Iris pigment epithelial cell (primary cell): Measurements from ENCODE around the gene ITK.

ENCODE experiments used
- DNase-seq: peaks from one replicate; pipeline ENCODE4 v3.0.0-alpha.2; 2011; ENCODE audit warnings: low read depth

ITK gene

DNA sequence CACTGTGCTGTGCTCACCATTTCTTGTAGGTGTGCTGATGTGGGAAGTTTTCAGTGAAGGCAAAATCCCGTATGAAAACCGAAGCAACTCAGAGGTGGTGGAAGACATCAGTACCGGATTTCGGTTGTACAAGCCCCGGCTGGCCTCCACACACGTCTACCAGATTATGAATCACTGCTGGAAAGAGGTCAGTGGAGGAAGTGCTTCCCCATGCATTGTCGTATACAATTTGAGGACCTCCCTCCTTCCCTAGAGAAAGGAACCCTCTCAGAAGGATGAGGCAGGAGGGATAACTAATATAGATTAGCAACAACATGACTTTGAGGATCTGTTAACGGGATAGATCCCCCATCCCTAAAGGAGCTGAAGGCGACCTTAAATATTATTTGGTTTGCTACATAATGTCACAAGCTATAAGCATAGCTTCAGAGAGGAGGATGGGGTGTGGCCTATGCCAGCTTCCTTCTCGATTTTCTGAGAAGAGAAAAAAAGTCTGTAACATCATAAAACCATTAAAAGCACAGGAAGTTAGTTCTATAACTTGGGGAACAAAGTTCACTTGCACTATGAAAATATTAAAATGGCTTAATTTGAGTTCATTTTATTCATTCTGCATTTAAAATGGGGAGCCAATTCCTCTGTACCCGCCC lies 68.3 kb downstream of the ITK start:
- DNase-seq: no peak

DNA sequence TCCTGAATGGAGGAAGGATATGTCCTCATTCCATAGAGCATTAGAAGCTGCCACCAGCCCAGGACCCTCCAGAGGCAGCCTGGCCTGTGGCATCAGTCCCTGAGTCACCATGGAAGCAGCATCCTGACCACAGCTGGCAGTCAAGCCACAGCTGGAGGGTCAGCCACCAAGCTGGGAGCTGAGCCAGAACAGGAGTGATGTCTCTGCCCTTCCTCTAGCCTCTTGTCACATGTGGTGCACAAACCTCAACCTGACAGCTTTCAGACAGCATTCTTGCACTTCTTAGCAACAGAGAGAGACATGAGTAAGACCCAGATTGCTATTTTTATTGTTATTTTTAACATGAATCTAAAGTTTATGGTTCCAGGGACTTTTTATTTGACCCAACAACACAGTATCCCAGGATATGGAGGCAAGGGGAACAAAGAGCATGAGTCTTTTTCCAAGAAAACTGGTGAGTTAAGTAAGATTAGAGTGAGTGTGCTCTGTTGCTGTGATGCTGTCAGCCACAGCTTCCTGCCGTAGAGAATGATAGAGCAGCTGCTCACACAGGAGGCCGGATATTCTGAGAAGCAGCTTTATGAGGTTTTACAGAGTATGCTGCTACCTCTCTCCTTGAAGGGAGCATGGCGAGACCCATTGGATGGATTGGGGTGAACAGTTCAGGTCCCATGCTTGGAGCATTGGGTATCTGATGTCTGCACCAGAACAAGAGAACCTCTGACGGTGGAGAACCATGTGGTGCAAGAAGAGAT lies 72.2 kb downstream of the ITK start:
- no peak for DNase-seq

DNA sequence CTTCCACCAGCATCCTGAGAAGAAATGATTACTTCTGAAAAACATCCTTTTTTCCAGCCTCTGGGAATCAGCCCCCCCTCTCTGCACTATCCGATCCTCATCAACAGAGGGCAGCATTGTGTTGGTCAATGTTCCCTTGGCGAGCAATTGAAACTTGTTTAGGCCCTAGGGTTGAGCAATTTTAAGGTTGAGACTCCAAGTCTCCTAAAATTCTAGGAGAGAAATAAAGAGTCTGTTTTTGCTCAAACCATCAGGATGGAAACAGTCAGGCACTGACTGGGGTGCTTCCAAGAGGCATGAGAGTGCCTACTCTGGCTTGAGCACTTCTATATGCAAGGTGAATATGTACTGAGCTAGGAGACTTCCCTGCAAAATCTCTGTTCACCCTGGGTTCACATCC lies 72.9 kb downstream of the ITK start:
- peak; percentile 49 for DNase-seq

DNA sequence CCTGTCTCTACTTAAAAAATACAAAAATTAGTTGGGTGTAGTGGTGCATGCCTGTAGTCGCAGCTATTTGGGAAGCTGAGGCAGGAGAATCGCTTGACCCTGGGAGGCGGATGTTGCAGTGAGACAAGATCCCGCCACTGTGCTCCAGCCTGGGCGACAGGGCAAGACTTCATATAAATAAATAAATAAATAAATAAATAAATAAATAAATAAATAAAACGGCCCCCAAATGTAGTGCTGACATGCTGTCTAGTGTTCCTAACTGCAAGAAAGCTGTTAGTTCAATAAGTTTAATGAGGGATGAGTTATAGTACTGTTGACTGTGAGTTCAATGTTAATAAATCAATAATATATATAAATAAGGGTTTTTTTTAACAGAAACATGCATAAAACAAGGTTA lies 77.8 kb downstream of the ITK start:
- no peak for DNase-seq

DNA sequence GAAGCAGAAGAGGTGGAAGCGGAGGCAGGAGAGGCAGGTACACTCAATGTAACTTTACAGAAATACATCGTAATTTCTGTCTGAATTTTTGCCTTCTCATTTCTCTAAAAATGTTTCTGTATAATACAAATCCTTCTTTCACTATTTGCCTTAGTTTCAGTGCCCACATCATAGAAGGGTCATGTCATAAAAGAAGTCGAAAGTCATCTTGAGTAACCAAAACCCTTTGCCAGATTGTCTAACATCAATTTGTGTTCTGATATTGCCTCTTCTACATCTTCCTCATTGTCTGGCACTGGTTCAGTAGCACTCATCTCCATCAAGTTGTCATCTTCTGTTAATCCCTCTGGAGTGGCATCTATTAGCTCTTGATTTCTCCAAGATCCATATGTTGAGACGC lies 79.1 kb downstream of the ITK start:
- DNase-seq: no peak

- DNase-seq: no peak
Measured at GRCh38 chr5:157263496-157264090, 83.0 kb downstream of the ITK start.

GRCh38 chr5:157265714-157266285 lies 85.2 kb downstream of the ITK start, which contains the start of gene CYFIP2:
Gene CYFIP2, plus strand, starts transcription at chr5:157266123. Its CDS starts 19,239 bp downstream, at chr5:157285362.
- no peak for DNase-seq

- no peak for DNase-seq
Measured at GRCh38 chr5:157266286-157267007, 85.8 kb downstream of the ITK start.

DNA sequence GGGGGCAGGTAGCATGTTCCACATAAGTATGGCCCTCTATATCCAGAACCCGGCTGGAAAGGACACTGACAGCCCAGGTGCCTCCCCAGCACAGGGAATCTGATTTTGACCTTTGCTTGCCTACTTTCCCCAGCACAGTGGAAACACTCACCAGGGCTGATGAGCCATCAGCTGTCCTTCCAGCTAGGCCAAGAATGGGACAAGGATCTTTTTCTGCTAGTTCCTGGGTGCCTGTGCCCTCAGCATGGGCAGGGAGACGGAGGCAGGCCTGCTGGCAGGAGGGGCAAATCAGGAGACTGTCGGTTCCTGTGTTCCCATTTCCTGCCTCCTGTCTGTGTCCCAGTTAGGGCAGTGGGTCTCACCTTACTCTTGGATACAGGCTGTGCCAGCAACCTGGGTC lies 86.4 kb downstream of the ITK start:
- no peak for DNase-seq

DNA sequence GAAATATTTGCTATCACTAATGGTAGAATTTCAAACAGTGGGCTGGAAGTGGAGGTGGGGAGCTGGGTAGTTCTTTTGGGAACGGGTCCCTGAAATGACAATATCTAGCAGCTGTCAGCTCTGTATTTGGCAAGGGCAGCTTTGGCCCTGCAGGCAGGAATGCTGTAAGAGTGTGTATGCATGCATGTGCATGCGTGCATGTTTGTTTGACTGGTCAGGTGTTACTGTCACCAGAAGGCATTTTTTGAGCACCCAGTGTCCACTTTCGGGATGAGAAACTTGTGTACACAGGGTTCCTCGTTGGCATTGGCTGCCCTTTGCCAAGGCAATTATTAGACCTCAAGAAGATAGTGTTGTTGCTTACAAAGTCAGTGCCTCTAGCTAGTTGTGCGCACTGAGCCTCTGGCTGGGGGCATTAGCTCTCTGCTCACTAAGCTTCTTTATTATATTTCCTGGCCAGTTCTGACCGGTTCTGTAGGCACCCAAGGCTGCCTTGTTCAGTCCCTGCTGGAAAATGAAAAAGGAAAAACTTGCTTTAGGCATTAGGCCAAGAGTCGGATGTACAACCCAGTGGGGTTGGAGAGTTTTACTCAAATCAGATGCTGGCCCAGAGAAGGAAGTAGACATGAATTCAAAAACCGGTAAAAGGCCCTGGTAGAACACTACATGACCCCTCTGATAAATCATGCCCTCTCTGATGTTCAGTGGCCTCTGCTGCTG lies 87.3 kb downstream of the ITK start:
- DNase-seq: no peak

- no peak for DNase-seq
Measured at GRCh38 chr5:157269165-157269671, 88.6 kb downstream of the ITK start.

DNA sequence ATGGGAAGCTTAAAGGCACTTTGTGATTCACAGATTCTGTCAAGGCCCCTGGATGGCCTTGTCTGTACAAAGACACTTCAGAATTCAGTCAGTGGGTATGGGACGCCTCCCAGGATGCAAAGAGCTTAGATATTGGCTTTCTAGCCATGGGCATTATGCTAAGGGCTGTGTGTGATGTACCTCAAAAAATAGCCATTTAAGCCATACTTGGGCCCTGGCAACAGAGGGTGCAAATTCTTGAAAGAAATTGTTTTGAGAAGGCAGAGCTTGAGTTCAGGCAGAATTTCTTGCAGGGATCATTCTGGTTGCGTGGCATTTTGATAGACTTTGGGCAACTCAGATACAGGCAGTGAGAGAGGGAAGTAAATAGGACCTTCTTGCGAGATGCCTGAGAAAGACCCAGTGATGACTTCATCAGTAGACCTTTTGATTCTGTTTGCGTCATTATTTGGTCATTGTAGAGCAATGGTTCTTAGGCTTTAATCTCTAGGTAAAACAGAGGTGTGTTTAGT lies 89.2 kb downstream of the ITK start:
- DNase-seq: no peak

- no peak for DNase-seq
Measured at GRCh38 chr5:157270771-157271170, 90.1 kb downstream of the ITK start.

GRCh38 chr5:157271740-157272271 lies 91.2 kb downstream of the ITK start:
- DNase-seq: no peak

GRCh38 chr5:157273131-157273556 lies 92.5 kb downstream of the ITK start:
- no peak for DNase-seq

DNA sequence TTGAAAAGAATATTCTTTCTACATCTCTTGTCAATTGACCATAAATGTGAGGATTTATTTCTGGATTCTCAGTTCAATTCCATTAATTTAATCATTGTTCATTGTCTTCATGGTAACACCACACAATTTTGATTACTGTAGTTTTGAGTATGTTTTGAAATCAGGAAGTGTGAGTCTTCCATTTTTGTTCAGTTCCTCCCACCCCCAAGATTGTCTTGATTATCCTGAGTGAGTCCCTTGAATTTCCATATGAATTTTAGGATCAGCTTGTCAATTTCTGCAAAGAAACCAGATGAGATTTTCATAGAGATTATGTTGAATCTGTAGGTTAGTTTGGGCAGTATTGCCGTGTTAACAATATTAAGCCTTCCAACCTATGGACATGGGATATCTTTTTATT lies 94.8 kb downstream of the ITK start:
- DNase-seq: no peak

GRCh38 chr5:157278319-157279037 lies 97.8 kb downstream of the ITK start:
- DNase-seq: no peak

- DNase-seq: no peak
Measured at GRCh38 chr5:157279605-157280239, 99.1 kb downstream of the ITK start.

- peak; percentile 36 for DNase-seq
Measured at GRCh38 chr5:157280927-157281326, 100.3 kb downstream of the ITK start.

DNA sequence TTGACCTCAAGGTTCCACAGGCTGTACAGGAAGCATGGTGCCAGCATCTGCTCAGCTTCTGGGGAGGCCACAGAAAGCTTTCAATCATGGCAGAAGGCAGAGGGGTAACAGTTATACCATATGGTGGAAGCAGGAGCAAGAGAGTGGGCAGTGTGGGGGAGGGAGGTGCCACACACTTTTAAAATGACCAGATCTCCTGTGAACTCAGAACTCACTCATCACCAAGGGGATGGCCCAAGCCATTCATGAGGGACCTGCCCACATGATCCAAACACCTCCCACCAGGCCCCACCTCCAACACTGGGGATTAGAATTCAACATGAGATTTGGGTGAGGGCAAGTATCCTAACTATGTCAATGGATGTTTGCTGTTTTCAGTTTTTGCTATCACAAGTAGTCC lies 101.5 kb downstream of the ITK start:
- DNase-seq: no peak
